GM21576 (cell line): ENCODE measurements around the gene TTYH3.

Source experiments
- ATAC-seq: cut with Tn5 transposase; IDR thresholded peaks from one replicate; pipeline ENCODE4 v1.9.1; 2021; ENCODE audit warnings: mild to moderate bottlenecking, moderate library complexity; ENCODE audit not compliant: unreplicated experiment

Gene TTYH3

DNA sequence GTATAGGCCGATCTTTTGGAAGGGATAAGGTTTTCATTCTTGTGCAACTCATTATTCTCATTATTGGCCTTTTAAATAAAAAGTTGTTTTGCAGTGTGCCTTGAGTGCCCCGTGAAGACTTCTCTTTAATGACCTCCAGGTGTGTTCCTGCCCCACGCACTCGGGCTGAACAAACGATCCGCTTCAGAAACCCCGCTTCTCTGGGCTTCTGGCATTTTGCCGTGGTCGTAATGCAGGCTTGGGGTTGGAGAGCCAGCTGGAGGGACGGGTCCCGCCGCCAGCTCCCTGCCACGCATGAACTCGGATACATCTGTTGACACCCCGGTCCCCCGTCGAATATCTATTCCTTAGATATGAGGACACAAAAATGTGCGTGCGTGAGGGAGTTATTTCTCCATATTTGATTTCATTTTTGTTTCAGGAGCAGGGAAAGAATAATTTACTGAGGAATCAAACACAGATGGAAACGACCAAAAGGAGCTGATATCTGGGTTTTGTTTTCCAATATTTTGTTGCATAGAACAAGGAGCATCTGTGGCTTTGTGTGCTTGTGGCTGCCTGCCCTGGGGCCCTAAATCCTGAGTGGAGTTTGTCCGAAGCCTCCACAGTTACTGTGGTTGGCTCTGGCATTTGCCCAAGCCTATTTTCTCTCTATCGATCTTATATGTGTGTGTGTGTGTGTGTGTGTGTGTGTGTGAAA is 17.0 kb upstream of the TTYH3 start:
- no peak for ATAC-seq

DNA sequence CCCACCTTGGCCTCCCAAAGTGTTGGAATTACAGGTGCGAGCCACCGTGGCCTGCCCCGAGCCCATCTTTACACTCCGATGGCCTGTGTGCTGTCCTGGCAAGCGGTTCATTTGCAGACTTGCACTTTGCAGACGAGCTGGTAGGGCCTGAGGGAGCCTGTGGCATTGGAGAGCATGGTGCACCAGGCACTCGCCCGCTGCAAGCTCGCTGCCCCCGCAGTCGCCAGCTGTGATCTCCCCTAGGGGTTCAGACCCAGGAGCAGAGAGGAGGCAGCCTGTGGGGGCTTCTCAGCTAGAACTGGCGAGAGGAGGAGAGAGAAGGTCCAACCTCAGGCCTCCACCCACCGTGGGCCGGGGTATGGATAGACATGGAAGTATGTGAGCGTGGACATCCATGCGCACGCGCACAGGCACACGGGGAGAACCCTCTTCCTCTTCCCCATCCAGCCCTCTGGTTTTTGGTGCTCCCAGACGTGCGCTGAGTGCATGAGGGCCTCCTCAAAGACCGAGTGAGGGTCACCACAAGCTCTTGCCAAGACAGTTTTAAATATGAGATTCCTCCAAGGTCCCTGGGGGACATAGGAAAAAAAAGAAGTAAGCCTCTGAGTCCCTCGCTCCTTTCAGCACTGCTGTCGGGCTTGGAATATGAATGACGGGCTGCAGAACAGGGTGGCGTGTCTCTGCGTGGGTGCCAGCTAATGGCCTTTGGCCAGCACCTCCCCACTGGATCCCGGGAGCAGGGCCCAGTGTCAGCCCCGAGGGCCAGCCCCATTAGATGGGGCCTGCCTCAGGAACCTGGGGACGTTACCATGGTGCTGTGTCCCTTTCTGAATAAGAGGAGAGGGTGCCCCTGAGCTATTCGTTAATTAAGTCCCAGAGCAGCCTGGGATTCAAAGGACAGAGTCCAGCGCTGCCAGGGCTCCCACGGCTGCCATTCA is 15.1 kb upstream of the TTYH3 start:
- no peak for ATAC-seq

DNA sequence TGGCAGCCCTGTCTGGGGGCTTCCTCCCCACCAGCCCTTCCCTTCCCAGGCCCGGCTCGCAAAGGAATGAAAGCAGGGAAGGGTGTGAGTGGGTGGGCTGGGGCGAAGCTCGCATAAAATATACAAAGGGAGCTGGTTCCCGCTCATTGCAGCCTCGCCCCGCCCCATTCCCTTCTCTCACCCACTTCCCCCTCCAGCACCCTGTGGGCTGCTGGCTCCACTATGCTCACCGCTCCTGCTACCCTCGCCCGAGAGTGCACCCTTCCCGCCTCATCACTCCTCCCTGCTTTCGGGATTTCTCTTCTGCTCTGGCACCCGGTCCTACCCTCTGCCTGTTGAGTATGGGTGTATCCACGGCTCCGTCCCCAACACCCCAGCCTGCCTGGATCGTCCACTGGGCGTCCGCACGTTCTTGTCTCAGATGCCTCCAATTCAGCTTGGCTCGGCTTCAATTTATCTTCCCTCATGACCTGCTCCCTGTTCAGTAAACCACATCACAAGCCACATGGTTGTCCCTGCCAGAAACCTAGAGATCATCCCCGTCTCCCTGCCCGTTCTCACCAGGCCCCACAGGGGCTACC is 14.4 kb upstream of the TTYH3 start:
- no peak for ATAC-seq

DNA sequence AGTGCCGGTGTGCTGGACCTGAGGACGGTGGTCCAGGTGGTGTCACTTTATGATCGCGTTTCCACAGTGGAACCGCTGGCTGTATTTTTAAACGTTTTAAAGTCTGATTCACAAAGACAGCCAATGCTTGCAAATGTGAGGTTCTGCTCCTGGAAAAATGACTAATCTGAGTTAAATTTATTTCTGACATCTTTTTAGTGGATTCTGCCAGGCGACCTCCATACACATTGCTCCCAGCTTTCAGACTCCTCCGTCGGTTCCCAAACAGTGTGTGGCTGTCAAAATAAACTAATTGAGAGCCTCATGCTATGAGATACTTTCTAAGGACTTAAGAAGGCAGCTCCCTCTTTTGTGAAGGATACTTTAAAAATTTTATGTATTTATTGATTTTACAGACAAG is 12.7 kb upstream of the TTYH3 start:
- ATAC-seq, result no peak

DNA sequence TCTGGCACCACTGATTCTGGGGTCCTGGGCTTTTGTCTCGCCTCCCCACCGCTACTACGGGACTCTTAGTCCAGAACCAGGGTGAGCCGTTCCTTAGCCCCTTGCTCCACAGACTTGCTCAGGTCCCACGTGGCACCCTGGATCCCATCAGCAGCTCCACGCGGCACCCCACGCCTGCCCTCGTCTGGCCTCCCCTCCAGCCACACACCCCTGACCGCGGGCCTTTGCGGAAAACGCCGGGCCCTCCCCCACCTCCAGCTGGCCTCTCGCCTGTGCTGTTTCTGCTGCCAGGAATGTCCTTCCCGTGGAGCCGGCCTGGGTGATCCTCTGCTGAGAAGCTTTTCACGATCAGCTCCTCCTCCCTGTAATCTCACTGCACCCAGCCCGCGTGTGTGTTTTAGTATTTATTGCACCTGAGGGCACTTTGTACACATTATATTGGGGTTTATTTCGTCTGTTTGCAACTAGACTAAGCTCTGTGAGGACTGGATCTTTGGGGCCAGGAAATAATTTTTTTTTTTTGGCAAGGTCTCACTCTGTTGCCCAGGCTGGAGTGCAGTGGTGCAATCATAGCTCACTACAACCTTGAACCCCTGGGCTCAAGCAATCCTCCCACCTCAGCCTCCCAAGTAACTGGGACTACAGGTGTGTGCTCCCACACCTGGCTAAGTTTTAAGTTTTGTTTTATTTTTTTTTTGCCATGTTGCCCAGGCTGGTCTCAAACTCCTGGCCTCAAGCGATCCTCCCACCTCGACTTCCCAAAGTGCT is 10.5 kb upstream of the TTYH3 start:
- no peak for ATAC-seq

DNA sequence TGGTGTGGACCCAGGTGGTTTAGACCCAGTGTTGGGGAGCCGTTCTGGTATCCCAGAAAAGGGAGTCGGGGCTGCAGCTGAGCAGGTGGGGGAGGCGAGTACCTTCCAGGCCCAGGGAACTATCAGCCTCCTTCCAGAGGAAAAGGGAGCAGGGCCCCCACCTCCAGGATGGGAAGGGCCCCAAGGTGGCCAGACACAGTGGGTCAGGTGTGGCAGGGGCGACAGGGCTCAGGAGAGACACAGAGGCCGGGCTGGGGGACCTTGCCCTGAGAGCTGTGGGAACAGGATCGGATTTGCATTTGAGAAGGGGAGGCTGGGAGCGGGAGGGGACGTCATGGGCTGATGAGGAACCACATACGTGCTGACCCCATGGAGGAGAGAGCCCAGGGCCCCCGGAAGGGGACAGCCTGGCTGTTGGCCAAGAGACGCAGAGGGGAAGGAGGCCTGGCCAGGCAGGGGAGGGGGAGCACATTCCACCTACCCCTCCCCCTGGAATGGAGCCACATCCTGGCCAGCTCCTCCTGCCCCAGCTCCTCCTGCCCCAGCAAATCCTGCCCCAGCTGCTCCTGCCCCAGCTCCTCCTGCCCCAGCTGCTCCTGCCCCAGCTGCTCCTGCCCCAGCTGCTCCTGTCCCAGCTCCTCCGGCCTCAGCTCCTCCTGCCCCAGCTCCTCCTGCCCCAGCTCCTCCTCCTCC is 9.7 kb upstream of the TTYH3 start:
- ATAC-seq, result no peak

DNA sequence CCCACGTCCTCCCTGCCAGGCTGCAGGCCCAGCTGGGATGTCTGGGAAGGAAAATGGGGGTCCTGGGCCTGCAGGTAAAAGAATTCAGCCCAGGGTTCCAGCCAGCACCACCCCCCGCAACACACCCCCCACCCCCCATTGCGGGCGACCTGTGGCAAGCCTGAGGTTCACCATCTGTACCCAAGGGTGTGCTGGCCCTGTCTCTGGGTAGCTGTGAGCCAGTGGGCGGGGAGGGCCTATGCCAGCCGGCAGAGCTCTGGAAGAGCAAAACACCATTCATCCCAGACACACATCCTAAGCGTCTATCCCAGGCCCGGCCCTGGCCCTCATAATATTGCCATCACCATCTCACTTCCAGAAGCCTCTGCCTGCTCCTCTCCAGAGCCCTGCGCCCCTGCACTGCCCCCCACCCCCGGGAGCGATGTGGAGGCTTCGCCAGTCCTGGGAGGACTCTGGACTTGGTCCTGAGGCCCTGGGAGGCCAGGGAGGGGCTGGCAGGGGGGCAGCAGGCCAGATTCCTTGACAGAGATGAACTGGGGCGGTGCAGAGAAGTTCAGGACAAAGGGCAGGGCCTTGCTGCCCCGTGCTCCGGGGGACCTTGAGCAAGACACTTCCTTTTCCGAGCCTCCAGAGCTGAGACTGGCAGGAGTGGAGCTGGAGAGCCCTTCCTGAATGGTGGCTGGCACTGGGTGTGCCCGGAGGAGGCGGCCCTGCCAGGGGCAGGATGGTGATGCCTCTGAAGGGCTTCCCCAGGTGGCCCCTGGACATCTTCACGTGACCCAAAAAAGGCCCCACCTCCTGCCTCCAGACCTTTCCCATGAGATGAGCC is 8.7 kb upstream of the TTYH3 start:
- ATAC-seq, result no peak

DNA sequence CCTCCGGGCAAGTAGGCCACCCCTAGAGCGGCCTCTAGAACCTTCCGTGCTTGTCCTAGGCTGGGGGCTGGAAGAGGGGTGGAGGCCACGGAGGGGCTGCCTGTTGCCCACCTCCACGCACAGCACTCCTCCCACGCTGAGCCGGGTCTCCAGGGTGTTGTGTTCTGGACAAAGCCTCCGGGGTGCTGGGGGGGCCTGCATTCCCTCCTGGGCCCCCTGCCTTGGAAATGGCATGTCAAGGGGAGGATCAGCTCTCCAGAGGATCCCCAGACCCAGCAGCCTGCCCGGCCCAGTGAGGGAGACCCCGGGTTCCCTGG is 8.1 kb upstream of the TTYH3 start:
- no peak for ATAC-seq

DNA sequence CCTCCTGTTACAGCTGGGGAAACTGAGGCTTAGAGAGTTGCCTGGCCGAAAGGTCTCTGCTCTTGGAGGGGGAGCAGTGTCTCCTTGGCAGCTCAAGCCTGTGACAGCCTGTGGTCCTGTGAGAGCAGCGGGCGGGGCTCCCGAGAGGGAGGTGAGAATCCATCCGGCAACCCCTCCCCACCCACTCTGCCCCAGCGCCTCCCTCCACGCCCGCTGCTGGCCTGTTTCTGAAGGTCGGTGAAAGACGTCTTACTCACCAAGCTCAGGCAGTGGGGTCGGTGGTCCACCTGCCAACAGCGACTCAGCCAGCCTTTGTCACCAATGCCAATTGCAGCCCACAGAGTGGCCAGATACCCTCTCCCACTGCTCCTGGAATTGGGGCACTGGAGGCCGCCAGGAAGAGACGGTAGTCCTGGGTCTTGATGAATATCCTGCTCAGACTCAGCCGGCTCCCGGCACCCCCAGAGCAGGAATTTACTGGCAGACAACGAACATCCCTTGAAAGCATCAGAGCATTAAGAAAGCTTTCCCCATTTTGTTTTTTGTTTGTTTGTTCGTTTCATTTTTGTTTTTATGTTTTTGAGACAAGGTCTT is 7.4 kb upstream of the TTYH3 start:
- no peak for ATAC-seq

DNA sequence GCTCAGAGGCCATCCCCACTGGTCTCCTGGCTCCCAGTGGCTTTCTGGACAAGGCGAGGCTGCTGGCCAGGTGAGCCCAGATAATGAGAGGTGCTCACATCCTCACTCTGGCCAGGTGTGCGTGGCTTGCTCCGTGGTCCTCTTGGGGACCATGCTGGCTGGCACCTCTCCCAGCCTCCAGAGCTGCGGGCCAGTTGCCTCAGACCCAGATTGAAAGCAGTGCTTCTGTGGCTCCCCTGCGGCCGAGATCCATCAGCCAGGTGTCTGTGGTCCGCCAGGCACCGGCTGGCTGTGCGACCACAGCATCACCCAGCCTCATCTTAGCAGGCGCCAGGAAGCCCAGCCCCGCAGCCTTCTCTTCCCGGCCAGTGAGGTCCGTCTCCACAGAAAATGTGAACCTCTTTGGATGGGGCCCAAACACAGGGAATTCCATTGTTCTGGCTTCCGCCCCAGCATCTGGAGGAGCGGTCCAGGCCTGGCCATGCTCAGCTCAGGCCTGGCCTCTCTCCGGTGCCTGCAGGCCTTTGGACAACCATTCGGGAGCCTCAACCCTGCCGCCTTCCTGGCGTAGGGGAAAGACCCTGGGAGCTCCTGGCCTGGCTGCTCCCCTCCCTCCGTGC is 5.2 kb upstream of the TTYH3 start:
- no peak for ATAC-seq

DNA sequence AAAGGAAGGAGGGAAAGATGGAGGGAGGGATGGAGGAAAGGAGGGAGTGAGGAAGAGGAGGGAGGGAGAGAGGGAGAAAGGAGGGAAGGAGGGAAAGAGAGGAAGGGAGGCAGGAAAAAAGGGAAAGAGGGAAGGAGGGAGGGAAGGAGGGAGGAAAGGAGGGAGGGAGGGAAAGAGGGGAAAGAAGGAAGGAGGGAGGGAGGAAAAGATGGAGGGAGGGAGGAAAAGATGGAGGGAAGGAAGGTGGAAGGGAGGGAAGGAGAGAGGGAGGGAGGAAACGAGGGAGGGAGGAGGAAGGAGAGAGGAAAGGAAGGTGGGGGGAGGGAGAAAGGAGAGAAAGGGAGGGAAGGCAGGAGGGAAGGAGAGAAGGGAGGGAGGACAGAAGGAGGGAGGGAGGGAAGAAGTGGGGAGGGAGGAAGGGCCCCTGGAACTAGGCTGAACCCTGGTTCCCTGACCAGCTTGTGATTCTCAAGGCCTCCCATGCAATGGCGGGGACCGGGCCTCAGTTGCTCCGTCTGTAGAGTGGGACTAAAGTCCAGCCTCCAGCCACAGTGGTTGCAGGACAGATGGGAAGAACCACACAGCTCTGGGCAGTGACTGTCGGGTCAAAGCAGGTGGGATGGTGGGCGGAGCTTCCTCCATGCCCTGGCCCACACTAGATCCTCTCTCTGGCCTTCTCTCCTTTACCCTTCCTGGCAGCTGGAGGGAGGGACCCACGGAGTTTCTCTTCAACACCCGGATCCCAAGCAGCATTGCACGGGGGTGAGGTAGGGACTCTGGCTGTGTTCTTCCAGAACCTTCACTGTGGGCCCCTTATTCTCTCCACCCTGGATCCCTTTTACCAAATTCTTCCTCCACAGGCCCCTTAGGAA is 4.3 kb upstream of the TTYH3 start:
- no peak for ATAC-seq

DNA sequence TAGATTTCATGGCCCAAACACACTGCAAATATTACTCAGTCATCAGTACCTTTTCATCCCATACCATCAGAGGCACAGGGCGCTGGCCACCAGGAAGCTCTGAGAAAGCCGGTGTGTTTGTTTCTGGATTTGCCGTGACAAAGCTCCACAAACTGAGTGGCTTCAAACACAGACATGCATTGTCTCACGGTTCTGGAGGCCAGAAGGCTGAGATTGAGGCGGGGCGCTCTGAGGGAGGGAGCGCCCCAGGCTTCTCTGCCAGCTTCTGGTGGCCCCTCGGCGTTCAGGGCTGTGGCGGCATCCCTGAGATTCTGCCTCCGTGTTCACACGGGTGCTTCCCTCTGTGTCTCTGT is 3.7 kb upstream of the TTYH3 start:
- ATAC-seq, result no peak

DNA sequence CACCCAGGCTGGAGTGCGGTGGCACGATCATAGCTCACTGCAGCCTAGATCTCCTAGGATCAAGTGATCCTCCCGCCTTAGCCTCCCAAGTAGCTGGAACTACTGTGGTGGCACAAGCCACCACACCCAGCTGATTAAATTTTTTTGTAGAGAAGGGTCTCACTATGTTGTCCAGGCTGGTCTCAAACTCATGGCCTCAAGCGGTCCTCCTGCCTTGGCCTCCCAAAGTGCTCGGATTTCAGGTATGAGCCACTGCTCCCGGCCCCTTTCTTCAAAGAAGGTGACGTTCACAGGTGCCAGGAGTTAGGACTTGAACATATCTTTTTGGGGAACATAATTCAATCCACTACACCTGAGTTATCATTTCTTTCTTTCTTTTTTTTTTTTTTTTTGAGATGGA is 2.9 kb upstream of the TTYH3 start:
- no peak for ATAC-seq

DNA sequence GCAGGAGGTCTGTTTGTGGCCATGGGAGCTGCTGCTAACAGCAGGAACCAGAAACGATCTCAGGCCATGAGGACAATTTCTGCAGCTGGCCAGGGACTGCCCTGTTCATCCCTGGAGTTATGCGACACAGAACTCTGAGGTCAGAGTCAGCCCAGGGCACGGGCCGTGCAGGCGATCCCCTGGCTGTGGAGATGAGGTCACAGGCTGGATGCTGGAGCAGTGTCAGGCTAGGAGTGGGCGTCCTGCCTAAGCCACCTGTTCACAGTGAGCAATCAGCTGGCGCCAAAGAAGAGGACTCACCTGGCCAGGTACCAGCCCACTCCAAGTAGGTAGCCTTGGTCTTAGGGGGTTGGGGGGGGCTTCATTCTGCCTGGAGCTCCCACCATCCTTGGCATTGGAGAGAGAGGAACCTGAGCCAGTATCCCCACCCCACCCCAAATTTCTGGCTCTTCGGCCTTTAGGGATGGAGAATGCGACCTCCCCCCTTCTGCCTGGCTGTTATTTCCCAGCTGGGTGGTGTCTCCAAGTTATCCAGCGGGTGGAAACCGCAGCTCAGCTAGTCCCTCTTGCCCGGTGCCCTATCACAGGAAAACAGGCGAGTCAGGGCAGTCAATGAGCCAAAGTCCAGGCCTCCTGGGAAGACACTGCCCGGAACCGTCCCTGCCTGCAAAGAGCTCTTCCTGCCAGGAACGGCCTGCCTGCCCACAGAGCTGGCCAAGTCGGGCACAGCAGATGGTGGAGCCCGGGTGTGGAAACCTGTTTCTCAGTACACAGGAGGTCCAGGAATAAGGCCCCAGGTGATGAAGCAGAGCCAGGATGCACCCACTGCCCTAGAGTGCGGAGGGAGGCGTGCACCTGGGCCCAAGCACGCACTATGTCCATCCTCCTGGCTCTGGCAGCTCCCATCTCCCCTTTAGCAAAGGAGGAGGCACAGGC is 1.8 kb upstream of the TTYH3 start:
- ATAC-seq, result no peak

DNA sequence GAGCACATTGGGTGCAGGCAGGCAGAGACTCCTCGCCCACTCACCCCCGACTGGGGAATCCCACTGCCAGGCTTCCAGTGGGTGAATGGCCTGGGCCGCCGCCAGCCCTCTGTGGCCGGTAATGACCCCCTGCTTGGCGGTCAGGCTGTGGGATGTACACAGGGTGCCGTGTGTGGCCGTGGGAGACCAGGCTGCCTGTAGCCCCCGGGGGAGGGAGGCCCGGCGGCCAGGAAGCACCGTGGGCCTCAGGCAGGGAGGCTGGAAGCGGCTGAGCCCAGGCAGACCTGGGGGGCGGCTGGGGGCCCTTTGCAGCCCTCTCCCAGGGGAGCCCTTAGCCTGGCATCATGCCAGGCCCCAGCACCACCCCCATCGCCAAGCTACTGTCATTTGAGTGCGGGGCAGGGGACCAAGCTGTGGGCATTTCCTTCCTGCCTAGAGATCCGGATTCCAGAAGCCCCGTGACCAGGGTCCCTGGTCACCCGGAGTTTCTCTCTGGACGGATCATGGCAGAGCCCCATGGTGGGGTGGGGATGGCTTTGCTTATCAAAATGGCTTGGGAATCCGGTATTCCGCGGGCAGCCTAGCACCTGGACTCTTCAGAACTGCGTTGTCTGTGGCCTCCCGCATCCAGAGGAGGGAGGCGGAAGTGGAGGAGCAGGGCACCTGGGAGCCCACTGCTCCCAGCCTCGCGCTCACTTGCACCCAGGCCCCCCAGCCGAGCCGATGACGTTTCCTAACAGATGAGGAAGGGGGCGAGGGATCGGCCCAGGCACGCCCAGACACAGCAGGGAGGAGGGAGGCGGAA is 1.1 kb downstream of the TTYH3 start:
- ATAC-seq, result no peak

DNA sequence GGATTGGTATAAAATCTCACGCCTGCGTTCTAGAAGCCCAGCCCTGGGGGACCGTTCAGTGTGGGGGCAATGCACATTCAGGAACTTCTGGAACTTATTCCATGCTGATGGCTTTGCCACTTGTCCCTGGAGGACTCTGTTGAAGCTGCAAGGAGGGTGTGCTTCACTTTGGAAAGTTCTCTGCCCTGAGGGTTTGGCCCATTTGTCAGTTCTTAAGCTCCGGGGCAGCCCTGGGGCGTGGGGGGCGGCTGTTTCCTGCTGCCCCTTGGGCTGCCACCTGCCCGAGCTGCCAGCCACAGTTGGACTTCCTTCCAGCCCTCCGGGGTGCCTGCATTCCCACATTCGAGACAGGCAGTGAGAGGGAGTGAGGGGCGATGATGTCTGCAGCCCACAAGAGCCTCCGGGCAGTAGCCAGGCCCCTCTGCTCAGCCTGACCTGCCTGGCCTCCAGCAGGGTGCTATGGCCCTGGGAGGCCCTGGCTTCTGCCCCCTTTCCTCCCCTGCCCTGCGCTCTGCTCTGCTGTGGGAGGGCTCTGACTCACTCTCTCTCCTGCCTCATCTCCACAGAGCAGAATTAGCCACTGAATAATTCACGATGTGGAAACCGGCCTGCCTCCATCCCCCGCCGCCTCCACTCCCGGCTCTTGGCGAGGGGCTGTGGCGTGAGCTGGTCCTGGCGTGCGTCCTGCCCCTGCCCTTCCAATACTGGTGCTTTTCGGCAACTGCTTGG is 1.9 kb downstream of the TTYH3 start:
- ATAC-seq, result no peak
